Activated naive CD8-positive, alpha-beta T cell treated with anti-CD3 and anti-CD28 coated beads, Interleukin-2, amount 50 U/mL, for 16 hours (primary cell): ENCODE data around the gene MTIF3.
"Not testable (repeated sequence)": the region's sequence is repeated elsewhere in the genome, so short reads cannot be mapped to it uniquely, and the experiment has no call there.

Experiments
- DNase-seq: peaks from one replicate; pipeline ENCODE4 v3.0.0-alpha.2; 2020; ENCODE audit warnings: low read depth, low spot score

MTIF3 gene

DNA sequence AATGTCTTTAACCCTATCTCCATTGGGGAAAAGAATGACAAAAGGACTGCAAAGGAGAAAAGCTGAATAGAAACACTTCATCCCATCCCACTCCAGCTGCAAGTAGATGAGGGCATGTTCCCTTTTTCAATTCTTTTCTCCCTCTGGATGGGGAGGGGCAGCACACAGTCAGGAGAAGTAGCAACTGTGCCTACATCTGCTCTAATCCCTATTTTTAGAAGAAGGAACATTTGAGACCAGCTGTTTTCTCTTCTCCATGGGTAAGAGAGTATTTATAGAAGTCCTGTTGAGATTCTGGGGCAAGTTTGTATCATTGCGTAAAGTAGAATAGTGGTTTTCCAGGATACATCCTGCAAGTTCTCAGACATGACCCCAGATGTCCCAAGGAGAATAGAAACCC, 35.2 kb downstream of the MTIF3 start:
- no peak for DNase-seq

DNA sequence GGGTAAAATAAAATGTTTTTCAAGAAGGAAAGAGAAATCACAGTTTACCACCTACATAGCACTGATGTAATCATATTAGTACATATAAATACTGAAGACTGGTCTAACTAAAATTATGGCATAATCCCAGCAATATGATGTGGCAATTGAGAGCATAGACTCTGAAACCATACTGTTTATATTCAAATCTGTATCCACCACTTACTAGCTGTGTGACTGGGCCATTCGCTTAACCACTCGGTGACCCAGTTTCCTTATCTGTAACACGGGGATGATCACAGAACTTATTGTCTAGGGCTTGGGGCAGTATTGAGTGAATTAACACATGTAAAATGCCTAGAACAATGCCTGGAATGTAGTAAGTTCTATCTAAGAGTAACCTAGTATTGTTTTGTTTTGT, 39.0 kb downstream of the MTIF3 start:
- no peak for DNase-seq

DNA sequence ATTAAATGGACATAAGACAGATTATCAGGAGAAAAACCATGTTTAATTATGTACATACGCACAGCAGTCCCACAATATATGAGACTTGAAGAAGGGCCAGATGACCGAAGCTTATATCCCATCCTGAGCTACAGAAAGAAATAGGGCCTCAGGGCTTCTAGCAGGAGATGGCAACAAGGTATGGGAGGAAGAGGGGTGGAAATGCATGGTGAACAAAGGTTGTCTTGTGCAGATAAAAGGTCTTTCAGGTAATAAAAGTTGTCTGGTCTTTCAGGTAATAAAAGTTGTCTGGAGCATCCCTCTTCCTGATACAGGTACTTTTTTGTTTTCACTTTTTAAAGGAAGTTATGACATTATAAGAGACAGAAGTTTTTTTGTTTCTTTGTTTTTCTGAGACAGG, 41.4 kb downstream of the MTIF3 start:
- DNase-seq, result no peak

DNA sequence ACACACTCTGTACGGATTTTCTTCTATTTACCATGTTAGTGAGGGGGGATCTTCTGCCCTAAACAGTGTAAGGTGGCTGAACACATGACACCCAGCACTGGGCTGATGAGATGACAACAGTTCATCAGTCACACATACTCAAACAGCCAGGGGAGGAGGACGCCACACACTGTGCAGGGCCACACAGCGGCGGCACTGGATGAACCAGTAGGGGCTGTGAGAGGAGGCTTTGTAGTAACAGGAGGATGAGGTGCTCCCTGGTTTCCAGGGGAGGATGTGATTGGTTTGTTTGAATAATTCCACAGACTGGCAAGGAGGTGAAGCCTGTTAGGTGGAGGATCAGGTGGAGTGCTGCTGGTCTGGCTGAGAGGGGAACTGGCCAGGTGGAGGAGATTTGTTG, 42.3 kb downstream of the MTIF3 start:
- no peak for DNase-seq

DNA sequence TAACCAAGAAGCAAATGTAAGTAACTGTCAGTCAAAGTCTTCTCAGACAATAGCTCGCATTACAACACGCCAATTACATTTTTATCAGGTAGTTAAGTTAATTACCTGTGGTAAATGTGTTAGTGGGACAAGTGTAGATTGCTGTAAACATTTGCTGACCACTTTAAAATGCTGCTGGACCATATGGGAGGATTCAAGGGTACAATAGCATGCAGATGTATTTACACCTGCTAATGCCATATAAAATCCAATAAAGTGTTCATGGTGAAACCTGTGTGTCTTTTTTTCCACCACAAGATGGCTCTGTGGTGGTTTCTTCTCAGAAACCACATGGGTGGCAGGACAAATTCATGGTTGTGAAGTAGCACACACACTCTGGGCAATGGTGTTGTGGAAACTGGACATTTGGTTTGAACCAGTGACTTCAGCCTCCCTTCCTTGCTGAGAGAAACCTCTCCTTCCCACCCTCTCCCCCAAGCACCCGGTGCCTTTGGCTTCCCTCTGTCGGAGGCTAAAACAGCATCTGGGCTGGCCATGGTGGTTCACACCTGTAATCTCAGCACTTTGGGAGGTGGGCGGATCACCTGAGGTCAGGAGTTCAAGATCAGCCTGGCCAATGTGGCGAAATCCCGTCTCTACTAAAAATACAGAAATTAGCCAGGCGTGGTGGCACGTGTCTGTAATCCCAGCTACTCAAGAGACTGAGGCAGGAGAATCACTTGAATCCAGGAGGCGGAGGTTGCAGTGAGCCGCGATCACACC, 44.0 kb downstream of the MTIF3 start:
- no peak for DNase-seq

DNA sequence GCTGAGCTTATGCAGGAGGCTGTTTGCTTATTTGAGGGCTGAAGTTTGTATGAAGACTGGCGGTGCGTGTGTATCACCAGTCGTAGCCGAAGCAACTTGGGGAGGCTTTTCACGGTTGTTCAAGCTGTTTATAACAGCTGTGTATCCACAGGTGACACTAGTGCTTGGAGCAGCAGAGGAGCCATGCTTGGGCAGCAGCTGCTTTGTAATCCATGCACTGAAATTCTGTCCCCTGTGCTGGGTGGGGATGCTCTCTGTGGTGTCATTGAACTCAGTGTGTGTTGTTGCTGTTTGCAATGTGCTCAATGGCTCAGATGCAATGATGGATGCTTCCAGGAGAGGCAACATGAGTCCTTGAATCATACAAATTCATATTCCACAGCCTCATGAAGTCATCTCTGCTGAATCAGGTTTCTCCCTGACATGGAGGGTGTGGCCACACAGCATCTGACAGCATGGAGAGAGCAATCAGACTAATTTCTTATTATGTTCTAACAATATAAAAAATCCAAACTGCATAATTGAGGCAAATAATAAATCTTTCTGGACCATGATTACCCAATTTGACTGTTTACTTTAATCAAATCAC, 44.7 kb downstream of the MTIF3 start:
- DNase-seq, result no peak

DNA sequence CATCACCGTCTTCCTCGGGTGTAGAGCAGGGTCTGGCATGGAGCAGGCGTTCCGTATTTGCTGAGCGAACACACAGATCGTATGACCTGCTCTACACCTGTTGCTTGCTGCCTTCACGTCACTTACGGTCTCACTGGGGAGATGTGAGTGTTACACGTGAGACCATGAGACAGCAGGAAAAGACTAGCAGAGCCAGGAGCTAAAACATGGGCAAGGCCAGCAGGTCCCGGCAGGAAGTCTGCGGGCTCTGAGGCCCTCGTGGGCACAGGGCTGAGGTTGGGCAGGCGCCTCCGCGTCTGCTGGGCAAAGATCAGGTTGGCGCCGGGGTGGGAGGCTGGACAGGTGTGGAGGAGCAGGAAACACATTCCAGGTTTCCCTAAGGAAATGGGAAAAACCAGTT, 45.7 kb downstream of the MTIF3 start:
- DNase-seq, result no peak

DNA sequence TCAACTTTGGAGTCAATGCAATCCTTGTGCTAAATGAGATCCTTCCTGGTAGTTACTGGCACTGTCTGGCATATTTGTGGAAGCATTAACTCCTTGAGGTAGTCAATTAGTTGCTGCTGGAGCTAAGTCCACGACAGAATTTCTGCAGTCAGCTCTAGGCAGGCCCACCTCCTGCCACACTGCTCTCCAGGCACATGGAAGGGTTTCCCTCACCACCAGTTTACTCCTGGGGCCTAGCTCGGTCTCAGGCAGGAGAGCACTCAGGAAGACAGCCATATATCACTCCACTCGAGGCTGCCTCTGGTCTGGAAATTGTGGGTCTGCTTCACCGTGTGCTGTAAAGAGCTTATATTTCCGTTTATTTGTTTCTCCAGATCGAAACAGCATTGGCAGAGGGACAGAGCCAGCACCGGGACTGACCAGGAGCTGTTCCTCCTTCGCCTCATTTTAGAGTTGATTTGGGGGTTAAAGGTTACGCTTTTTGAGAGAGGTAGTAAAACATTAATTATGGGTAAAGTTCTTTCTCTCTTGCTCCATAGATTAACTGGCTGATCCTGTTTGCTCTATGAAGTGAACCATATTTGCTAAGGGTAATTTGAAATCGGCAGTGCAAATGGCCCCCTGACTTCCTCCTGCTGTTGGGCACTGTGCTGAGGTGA, 46.5 kb downstream of the MTIF3 start:
- no peak for DNase-seq

DNA sequence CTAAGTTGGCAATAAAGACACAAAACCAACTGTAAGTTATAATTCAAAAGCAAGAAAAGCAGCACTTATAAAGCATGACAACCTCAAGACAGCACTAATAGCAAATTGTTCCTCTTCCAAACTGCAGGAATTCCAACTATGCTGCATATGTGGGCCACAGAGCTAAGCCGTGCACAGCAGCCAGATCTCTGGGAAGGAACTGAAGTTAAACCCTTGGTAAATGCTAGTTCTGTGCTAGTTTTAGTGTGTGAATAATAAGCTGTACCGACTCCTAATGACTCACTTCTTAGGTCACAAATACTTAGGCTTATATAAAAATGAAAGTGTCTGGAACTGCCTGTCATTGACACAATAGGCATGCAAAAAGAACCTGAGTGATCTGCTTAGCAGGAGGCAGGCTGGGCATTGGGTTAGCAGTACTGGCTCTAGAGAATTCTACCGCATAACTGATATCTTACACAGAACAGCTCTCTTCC, 47.1 kb downstream of the MTIF3 start:
- DNase-seq, result no peak

DNA sequence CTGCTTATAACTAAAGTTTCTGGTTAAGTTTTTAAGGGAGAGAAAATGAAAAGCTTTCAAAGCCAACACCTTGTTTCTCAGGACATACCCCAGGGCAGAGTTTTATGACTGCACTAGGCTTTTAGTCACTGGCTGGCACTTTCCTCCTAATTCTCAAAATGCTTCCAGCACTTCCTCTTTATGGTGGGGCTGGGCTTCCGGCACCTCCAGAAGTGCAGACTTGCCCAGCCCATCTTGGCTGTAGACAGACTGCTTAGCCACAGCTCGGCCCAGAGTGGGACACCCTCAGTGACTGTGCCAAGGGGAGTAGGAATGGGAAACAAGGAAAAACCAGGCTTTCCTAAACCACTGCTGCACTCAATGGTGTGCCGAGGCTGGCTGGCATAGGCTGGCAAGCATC, 49.2 kb downstream of the MTIF3 start:
- no peak for DNase-seq

DNA sequence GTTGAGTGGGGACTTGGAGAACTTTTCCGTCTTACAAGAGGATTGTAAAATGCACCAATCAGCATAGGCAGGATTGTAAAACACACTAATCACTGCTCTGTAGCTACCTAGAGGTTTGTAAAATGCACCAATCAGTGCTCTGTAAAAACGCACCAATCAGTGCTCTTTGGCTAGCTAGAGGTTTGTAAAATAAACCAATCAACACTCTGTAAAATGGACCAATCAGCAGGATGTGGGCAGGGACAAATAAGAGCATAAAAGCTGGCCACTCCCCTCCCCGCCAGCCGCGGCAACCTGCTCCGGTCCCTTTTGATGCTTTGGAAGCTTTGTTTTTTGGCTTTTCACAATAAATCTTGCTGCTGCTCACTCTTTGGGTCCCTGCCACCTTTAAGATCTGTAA, 50.0 kb downstream of the MTIF3 start:
- not testable (repeated sequence) for DNase-seq

DNA sequence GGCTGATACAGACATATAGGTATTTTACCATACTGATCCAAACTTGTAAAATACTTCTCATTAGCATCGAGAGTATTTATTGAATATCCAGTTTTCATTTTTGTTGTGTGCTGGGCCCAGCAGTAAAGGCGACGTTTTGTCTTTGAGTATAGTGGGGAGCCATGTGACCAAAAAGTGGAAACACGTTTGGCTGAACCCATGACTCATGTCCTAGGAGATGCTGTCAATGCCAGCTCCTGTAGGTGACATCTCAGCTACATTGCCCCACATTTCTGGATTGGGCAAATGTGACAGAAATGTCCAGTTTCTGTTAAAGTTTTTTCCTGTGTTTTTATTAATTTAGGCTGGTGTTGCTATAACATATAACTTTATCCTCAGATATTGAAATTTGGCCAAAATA, 52.0 kb downstream of the MTIF3 start:
- DNase-seq, result no peak

DNA sequence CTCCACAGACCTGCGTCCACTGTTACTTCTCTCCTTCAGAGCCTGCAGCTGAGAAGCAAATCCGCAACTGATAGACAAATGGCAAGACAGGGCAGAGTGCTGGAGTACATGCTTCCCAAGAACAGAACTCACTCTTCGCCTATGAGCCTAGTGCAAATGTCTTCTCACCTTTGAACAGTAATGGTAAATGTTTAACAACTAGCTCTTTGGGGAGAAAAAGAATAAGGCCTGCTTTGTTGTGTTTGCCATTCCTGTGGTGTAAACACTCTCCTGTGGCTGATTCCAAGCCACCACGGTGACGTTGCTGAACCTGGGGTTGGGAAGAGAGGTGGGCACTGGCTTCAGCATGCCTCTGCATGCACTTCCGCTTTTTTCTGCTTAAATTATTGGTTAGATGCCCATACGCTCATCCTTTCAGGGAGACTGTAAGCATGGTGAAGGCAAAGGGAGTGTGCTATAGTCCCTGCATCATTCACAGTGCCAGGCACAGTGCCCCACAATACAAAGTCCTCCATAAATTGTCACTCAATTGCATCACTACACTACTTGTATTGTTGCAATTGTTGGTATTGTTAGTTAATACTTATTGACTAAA, 54.0 kb downstream of the MTIF3 start:
- no peak for DNase-seq

DNA sequence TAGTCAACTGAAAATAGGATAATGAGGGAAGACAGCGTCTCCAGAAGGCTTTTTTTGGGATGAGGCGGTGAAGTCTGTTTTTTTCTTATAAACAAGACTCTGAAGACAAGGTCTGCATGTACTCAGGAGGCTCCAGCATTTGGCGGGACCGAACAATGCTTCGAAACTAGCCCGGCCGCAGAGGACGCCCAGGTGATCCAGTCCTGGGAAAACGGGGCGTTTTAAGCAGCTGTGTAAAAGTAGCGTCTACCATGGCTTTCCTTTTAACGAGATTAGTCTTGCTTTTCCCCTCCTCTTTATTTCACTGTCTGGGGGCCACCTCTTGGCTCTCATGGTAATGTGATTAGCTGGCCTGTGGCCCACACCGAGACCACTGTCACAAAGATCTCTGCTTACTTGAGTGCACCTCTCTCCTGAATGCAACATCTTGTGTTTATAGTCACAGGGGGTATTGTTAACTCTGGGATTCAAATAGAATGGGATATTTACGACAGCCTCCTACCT, 55.3 kb downstream of the MTIF3 start:
- no peak for DNase-seq

DNA sequence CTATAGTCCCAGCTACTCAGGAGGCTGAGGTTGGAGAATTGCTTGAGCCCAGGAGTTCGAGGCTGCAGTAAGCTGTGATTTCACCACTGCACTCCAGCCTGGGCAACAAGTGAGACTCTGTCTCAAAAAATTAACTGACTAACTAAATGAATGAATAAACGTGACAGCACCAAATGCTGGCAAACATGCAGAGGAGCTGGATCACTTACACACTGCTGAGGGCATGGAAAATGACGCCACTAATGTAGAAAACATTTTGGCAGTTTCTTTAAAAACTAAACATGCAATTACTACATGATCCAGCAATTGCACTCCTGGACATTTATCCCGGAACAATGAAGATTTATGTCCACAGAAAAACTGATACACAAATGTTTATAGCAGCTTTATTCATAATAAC, 57.3 kb downstream of the MTIF3 start:
- no peak for DNase-seq

DNA sequence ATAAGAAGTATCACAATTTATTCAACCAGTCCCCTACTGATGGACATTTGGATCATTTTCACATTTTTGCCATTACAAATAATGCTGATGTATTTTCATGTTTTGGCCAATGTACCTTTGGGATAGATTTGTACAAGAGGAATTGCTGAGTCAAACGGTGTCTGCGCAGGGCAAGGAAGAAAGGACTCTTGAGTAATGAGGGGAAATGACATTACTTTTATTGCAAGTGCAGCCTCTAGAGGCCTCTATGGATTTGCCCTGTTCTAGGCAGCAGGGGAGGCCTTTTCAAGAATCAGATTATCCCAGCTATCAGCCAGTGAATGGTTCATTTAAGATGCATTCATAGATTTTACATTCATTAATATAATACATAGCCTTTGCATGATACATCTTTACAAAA, 58.9 kb downstream of the MTIF3 start:
- no peak for DNase-seq

DNA sequence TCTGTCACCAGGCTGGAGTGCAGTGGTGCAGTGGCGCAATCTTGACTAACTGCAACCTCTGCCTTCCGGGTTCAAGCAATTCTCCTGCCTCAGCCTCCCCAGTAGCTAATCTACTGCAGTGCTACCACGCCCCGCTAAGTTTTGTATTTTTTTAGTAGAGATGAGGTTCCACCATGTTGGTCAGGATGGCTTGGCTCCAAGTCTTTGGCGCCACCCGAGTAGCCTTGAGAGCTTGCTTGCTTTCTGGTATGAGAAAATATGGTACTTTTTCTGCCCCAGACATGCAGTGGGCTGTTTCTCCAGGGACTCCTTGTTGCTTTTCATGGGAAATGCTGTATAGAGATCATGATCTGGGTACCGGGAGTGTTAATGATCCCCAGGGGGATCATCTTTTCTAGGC, 60.5 kb downstream of the MTIF3 start:
- no peak for DNase-seq

DNA sequence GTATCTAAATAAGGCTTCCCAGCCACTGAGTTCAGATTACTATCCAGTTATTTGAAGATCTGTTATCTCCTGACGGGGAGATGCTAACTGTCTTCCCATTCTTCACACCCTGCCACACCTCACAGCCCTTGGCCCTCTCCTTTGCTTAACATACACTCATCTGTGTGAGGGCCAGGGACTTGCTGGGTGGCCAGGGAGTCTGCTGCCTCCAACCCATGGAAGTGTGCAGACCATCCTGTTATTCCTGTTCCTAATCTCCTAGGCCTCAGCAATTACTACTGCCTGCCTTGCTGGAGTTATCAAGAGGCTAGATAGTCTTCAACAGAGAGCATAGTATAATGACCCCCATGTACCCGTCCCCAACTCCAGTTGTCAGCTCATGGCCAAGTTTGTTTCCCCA, 62.1 kb downstream of the MTIF3 start:
- DNase-seq, result no peak
